Measurements from ENCODE around the gene BCL2L15. TPM values are rescaled to one million over a fixed set of nuclear protein-coding genes. Genes with fewer than 3 reads are reported as not detected.

Gene BCL2L15
- total and polyA plus RNA-seq, 2 donors (not counting 3 experiments of a cell fraction or from before 2014, with no cell fraction given) = 0.28 to 0.29 TPM

GRCh38 chr1:113922957-113923356 is 35.6 kb upstream of the BCL2L15 start:
- no peaks in the 10 kb centered on the region for H3K9me3 ChIP-seq (replicated peaks; ENCODE audit: control insufficient read depth, insufficient read depth, low read length)
- FAIRE-seq (no peak), DNase-seq (ENCODE audit: low read depth, low spot score) (no peak)
- H3K9me1 ChIP-seq (replicated peaks; ENCODE audit: control insufficient read depth, extremely low read depth, insufficient read depth, low read length) = no peaks in the 10 kb centered on the region
- intact Hi-C loops (cut with micrococcal nuclease) (no loop called here), dilution Hi-C loops (cut with MboI; ENCODE audit: extremely low pct_ligation_motif_present, low sequenced_read_pairs) (no loop called here)
- no peak overlapping the region for H3K4me3 ChIP-seq (replicated peaks in 1 of 3; ENCODE audit: insufficient read depth in 1 of 3, low read depth in 1 of 3, low read length in 3 of 3)
- no peaks in the 10 kb centered on the region for H3K36me3 ChIP-seq (ENCODE audit: control insufficient read depth in 2 of 2, extremely low read depth in 1 of 2, insufficient read depth in 2 of 2, low read length in 2 of 2)
- no peaks in the 10 kb centered on the region for H4K20me1 ChIP-seq (replicated peaks; ENCODE audit: control insufficient read depth, extremely low read depth, insufficient read depth, low read length)
- no peak overlapping the region for H2AFZ ChIP-seq (ENCODE audit: low read depth, low read length)
- CTCF ChIA-PET = no interaction called here
- no peaks in the 10 kb centered on the region for H3K79me2 ChIP-seq (ENCODE audit: control insufficient read depth, insufficient read depth, low read length)
- peaks cover 2 to 4% of the 10 kb centered on the region in 2 experiments for H3K27me3 ChIP-seq (ENCODE audit: control insufficient read depth in 2 of 2, insufficient read depth in 2 of 2, low read length in 2 of 2)
- POLR2A ChIA-PET = no interaction called here
- no peak overlapping the region for H3K27ac ChIP-seq (ENCODE audit: insufficient read depth, low read depth, low read length)
- TF ChIP-seq EZH2 (IDR thresholded peaks at IDR 0.05; ENCODE audit: borderline replicate concordance, low read depth, low read length, severe bottlenecking) = no peak
- H3K4me1 ChIP-seq (ENCODE audit: control insufficient read depth, extremely low read depth, insufficient read depth, low read length) = no peaks in the 10 kb centered on the region
- no TSS peak for BruUV-seq (replicated peaks)
- H3K9ac ChIP-seq (replicated peaks; ENCODE audit: extremely low read depth, insufficient read depth, low read length) = no peak overlapping the region
- no peak overlapping the region for H3K4me2 ChIP-seq (ENCODE audit: insufficient read depth, low read length)

GRCh38 chr1:113918243-113918642 is 30.9 kb upstream of the BCL2L15 start:
- H3K27ac ChIP-seq (ENCODE audit: insufficient read depth, low read depth, low read length) = no peak overlapping the region

More at GRCh38 chr1:113918243-113918642, 30.9 kb upstream of the BCL2L15 start:
- H4K20me1 ChIP-seq (replicated peaks; ENCODE audit: control insufficient read depth, extremely low read depth, insufficient read depth, low read length) = no peaks in the 10 kb centered on the region
- FAIRE-seq (no peak), DNase-seq (ENCODE audit: low read depth, low spot score) (no peak)
- dilution Hi-C loops (cut with MboI; ENCODE audit: extremely low pct_ligation_motif_present, low sequenced_read_pairs) = no loop called here
- no TSS peak for BruUV-seq (replicated peaks)
- intact Hi-C loops (cut with micrococcal nuclease) = no loop called here
- H2AFZ ChIP-seq (ENCODE audit: low read depth, low read length) = no peak overlapping the region
- H3K36me3 ChIP-seq (ENCODE audit: control insufficient read depth in 2 of 2, extremely low read depth in 1 of 2, insufficient read depth in 2 of 2, low read length in 2 of 2) = no peaks in the 10 kb centered on the region
- H3K79me2 ChIP-seq (ENCODE audit: control insufficient read depth, insufficient read depth, low read length) = no peaks in the 10 kb centered on the region
- H3K9me1 ChIP-seq (replicated peaks; ENCODE audit: control insufficient read depth, extremely low read depth, insufficient read depth, low read length) = no peaks in the 10 kb centered on the region
- no peak overlapping the region for H3K4me2 ChIP-seq (ENCODE audit: insufficient read depth, low read length)
- no peak overlapping the region for H3K9ac ChIP-seq (replicated peaks; ENCODE audit: extremely low read depth, insufficient read depth, low read length)
- H3K4me3 ChIP-seq (replicated peaks in 1 of 3; ENCODE audit: insufficient read depth in 1 of 3, low read depth in 1 of 3, low read length in 3 of 3) = no peak overlapping the region
- ChIA-PET CTCF (interaction anchor here (1.4 kb wide), 1 partner anchor 83 kb away, joined by 3 read pairs; no protein-coding TSS in a partner anchor), POLR2A (no interaction called here)
- no peaks in the 10 kb centered on the region for H3K9me3 ChIP-seq (replicated peaks; ENCODE audit: control insufficient read depth, insufficient read depth, low read length)
- peaks cover 2% of the 10 kb centered on the region in 2 experiments for H3K27me3 ChIP-seq (ENCODE audit: control insufficient read depth in 2 of 2, insufficient read depth in 2 of 2, low read length in 2 of 2)
- no peak for TF ChIP-seq MAX (IDR thresholded peaks at IDR 0.05; ENCODE audit: insufficient read depth, insufficient read length)
- TF ChIP-seq EZH2 (IDR thresholded peaks at IDR 0.05; ENCODE audit: borderline replicate concordance, low read depth, low read length, severe bottlenecking) = no peak
- TF ChIP-seq MYC (IDR thresholded peaks at IDR 0.05; ENCODE audit: low read depth, low read length) = no peak
- TF ChIP-seq POLR2A (IDR thresholded peaks at IDR 0.05; ENCODE audit: low read depth, low read length) = no peak
- no peak for TF ChIP-seq FOS (IDR thresholded peaks at IDR 0.05; ENCODE audit: borderline replicate concordance, insufficient read depth, low read length)
- no peak for TF ChIP-seq GATA2 (IDR thresholded peaks at IDR 0.05; ENCODE audit: insufficient read depth, insufficient read length, low read depth, low read length)
- TF ChIP-seq POLR2AphosphoS5 (IDR thresholded peaks at IDR 0.05; ENCODE audit: insufficient read depth, low read depth, low read length) = no peak
- no peak for TF ChIP-seq JUN (IDR thresholded peaks at IDR 0.05; ENCODE audit: borderline replicate concordance, insufficient read depth, insufficient read length, low read depth)
- TF ChIP-seq CTCF (IDR thresholded peaks at IDR 0.05; ENCODE audit: extremely low read depth in 1 of 2, insufficient read depth in 1 of 2, low read depth in 1 of 2, low read length in 2 of 2) = no peak
- H3K4me1 ChIP-seq (ENCODE audit: control insufficient read depth, extremely low read depth, insufficient read depth, low read length) = no peaks in the 10 kb centered on the region

All from endothelial cell of umbilical vein (primary cell).